ENCODE measurements around the gene STK32B.

STK32B gene

GRCh38 chr4:5458676-5459075 lies 407.4 kb downstream of the STK32B start:
- no peak for DNase-seq

DNA sequence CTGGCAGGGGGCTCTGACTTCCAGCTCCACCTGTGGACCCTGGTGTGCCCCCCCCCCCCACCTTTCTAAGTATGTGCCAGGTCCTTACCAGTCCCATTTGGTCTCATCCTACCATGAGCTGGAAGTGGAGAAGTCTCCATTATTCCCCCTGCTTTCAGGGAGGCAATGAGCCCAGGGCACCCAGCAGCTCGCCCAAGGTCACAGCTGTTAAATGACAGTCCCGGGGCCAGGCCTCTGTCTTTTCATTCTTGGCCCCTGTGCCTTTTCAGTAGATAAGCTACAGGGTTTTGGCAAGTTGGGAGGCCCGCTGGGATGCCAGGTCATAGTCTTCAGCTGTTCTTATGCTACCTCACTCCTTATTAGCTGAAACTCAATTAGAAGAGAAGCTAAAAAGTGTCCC lies 408.0 kb downstream of the STK32B start:
- DNase-seq, result no peak

- no peak for DNase-seq
Measured at GRCh38 chr4:5460106-5460801, 409.0 kb downstream of the STK32B start.

DNA sequence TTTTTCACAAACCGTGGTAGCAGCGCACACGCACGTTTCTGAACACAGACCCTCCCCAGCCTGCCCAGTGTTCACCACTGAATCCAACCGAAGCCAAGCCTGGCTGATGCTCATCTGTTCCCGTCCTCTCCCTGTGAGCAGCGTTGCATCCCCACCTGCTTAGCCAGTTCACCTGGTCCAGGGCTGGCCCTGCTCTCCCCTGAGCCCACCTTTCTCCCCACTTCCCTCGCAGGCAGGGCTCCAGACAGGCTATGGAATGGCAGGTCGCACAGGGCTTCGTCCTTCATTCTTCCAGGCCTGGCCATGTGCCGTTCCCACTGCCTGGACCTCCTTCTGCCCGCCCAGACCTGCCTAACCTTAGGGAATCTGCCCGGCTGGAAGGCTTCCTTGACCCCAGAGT lies 410.2 kb downstream of the STK32B start:
- DNase-seq, result no peak

DNA sequence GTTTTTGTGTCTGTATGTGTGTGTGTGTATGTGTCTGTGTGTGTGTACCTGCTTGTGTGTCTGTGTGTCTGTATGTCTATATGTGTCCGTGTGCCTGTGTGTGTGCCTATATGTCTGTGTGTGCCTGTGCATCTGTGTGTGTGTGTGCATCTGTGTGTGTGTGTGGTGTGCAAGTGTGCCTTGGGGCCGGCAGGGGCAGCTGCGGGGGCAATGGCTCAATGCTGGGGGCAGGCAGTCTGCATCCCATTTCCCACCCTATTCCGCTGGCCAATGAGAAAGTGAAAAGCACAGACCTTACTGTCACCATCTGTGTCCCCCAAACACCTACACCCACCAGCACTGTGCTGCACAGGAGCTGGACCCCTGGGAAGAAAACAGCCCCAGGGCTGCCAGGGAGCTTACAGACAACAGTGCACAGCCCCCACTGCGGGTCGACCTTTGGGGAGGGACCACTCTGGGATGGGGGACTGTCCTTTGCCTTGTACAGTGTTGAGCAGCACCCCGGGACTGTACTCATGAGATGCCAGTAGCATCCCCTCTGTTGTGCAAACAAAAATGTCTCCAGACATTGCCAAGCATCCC lies 411.1 kb downstream of the STK32B start:
- no peak for DNase-seq

GRCh38 chr4:5462896-5463295 lies 411.6 kb downstream of the STK32B start:
- DNase-seq, result no peak

DNA sequence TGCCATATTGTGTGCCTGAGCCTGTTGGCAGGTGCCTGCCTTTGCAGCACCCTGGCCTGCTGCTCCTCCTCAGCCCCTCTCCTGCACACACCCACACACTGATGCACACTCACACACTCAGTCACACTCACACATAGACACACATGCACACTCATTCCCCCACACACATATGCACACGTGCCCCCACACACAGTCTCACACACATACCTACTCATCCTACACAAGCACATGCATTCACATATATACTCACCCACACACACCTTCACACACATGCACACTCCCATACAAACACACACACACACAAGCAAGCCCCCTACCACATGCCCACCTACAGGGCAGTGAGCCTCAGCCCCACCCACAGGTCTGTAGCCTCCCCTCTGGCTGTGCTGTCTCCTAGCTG lies 412.1 kb downstream of the STK32B start:
- DNase-seq, result no peak

DNA sequence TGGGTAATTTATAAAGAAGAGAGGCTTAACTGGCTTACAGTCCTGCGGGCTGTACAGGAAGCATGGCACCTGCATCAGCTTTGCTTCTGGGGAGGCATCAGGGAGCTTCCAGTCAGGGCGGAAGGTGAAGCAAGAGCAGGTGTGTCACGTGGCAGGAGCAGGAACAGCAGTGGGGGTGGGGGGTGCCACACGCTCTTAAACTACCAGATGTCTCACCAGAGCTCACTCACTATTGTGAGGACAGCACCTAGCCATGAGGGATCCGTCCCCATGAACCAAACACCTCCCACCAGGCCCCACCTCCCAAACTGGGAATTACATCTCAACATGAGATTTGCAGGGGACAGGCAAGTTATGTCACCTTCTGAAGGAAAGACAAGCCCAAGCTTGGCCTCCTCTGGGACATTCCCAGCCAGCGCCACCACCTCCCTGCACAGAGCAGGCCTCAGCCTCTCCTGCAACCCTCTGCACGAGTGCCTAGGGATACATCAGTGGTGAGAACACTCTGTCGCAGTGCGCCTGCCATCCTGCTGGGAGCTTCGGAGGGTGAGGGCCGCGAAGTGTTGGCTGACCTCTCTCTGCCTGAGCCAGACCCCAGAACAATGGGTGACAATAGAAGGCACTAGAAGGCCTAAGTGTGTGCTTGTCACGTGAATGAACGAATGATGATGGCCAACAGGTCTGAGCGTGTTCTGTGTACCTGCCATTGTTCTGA lies 412.8 kb downstream of the STK32B start:
- DNase-seq, result no peak

GRCh38 chr4:5465529-5465928 lies 414.2 kb downstream of the STK32B start:
- no peak for DNase-seq

GRCh38 chr4:5465956-5466355 lies 414.7 kb downstream of the STK32B start:
- DNase-seq, result no peak

DNA sequence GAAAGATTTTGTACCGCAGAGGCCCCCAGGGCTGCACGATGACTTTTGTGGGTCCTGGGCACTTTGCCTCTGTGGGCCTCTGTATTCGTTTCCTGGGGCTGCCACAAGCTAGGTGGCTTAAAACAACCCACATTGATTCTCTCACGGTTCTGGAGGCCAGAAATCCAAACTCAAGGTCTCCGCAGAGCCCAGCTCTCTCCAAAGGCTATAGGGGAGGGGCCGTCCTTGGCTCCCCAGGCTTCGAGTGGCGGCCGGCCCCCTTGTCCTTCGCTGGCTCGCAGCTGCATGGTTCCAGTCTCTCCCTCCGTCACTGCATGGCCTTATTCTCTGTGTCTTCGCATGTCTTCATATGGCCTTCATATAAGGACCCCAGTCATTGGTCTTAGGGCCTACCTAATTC lies 415.8 kb downstream of the STK32B start:
- DNase-seq, result no peak

DNA sequence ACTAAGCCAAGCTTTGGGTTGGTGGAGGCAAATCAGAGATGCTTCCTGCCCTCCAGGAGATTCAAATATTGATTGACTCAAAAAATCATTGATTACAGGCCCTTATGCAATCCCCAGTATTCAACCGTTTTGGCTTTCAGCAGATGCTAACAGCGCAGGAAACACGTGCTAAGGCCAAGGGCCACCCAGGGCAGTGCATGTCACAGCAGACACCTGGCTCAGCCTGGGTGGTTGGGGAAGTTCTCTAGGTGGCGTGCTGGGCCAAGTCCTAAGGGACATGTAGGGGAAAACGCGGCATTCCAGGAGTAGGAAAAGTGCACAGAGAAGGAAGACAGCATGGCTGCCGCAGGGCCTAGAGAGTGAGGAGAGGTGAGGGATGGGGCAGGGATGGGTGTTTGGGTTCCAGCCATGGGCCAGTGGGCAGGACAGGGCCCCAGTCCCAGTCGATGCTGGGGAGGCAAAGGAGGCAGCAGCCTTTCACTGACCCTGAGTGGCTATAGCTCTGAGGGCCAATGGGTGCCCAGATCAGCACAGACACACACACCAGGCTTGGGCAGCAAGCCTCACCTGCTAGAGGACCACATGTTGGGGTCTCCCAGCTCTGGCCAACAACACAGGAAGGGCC lies 418.0 kb downstream of the STK32B start:
- DNase-seq, result no peak

DNA sequence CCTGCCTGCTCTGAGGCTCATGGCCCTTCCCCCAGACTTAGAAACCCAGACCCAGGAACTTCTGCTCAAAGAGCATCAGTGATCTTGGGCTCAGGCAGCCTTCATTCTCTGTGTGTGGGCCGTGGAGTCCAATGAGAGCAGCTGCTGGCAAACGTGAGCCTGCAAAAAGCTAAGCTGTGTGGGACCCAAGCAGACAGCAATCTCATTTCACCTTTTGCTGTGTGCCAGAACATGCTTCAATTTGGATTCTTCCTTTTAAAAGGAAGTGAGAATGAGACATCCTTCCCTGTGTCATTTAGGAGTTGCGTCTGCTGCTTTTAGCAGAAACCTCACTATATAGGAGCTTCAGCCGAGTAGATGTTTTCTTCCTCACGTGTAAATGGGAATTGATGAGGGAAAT lies 418.6 kb downstream of the STK32B start:
- DNase-seq, result no peak

- DNase-seq, result no peak
Measured at GRCh38 chr4:5470318-5471198, 419.3 kb downstream of the STK32B start.

- no peak for DNase-seq
Measured at GRCh38 chr4:5471206-5471605, 419.9 kb downstream of the STK32B start.

GRCh38 chr4:5471691-5472090 lies 420.4 kb downstream of the STK32B start:
- no peak for DNase-seq

- DNase-seq, result no peak
Measured at GRCh38 chr4:5472160-5472591, 420.9 kb downstream of the STK32B start.

DNA sequence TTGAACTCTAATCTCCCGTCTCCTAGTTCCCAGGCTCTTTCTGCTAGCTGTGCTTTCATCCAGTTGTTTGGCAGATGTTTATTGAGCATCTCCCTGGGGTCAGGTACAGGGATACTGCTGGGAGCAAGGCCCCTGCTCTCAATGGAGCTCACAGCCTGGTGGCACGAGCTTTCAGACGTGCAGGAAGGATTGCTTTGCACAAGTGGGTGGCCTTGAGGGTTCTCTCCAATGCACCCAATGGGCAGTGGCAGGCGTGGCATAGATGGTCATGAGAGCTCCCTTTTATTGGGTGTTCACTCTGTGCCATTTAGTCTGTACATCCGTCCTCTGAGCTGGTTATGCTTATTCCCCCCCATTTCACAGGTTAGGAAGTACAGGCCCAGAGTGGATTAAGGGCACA lies 421.8 kb downstream of the STK32B start:
- DNase-seq, result no peak

DNA sequence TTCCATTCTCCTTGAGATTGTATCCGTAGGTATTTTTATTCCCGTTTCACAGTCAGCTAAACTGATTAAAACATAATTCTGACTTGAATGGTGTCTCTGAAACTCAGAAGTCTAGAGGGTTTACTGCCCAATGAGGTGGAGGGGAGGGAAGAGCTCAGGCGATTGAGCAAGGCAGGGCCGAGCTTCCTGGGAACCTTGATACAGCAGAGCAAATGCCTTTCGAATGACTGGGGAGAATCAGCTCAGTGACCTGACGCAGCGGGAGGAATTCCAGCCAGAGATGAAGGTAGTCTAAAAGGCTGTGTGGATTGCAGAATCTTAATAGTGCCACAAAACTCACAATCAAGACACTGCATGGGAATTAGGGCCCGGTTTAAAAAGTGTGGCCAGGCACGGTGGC lies 423.5 kb downstream of the STK32B start:
- DNase-seq, result no peak

DNA sequence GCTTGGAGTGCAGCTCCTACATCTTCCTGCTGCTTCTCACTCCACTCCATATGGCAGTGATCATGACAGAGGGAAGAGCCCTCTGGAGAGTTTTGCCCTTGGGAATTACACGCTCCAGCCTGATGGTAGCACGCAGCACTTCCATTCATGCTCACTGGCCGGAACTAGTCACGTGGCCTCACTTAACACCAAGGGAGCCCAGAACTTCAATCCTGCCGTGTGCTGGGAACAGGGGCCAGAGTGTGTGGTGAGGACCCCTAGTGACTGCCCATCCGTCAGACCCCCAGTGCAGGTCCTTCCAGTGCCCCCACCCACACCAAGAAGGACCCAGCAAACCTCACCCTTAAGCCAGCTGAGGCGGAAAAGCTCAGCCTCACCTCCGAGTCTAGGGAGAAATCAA lies 426.3 kb downstream of the STK32B start:
- no peak for DNase-seq

DNA sequence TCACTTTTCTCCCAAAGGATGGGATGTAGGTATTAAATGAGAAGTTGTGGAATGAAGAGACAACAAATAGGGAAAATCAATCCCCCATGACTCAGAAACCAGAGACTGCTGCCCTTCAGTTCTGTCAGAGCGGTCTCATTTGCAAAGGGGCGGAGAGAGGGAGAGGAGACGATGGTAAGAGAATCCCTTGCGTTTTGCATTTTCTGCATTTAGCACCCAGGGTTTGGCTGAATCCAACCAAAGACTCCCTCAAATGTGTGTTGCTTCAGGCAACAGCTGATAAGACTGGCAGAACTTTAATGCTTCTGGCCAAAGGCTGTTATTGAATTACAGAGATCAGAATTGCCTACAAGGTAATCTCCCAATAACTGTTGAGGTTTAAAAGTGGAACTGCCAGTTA lies 426.9 kb downstream of the STK32B start:
- DNase-seq, result no peak

GRCh38 chr4:5478697-5479096 lies 427.4 kb downstream of the STK32B start:
- no peak for DNase-seq

GRCh38 chr4:5479518-5480060 lies 428.3 kb downstream of the STK32B start:
- DNase-seq, result no peak
